ENCODE results near the gene EDRF1. TPM values are rescaled to one million over a fixed set of nuclear protein-coding genes. Genes with fewer than 3 reads are reported as not detected.

Gene EDRF1
- total RNA-seq, 1 experiment from 2014 or later: 40.5 TPM

DNA sequence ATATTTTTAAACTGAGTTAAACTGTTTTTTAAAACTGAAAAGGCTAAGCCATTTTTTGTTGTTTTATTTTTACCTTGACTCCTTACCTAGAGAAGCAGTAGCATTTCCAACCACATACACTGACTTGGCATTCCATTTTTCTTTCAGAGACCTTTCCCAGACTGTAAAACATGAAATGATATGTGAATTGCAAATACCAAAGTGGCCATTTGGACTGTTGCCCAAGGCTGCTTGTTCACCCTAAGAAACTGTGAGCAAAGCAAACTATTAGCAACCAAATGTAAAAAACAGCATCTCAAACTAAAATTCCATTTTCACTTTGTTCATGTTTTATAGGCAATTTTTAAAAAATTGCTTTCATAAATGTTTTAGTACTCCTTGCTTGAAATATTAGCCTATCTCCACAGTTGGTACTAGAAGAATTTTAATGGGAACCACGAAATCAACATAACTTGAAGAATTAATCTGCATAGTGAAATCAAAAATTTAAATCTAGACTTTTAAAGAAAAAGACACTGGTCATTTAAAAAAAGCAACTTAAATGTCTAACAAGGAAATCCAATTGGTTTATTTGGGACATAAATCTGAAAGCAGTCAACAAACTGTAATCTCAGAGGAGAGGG, 92.7 kb downstream of the EDRF1 start:
- Histone ChIP-seq H3K9me3 (ENCODE audit: low read depth, low read length, poor library complexity, severe bottlenecking) (no peaks in the 10 kb centered on the region), H3K27me3 (replicated peaks; ENCODE audit: insufficient read depth, low read depth, low read length, poor library complexity) (no peaks in the 10 kb centered on the region), H3K27ac (ENCODE audit: low read depth, low read length, poor library complexity, severe bottlenecking) (no peak overlapping the region), H3K4me3 (ENCODE audit: low read depth, low read length, poor library complexity, severe bottlenecking) (no peak overlapping the region), H3K4me1 (ENCODE audit: insufficient read depth, low read length, poor library complexity, severe bottlenecking) (peaks cover 4% of the 10 kb centered on the region), H3K36me3 (ENCODE audit: insufficient read depth, low read length, poor library complexity, severe bottlenecking) (peaks cover 28% of the 10 kb centered on the region)
- DNase-seq (ENCODE audit: low spot score): no peak
- BruUV-seq (replicated peaks): no TSS peak
- ChIA-PET CTCF (no interaction called here), POLR2A (ENCODE audit: low non-redundant PET) (no interaction called here)
- intact Hi-C loops (cut with micrococcal nuclease; ENCODE audit: unreplicated experiment): no loop called here
- TF ChIP-seq, protein P1, sequence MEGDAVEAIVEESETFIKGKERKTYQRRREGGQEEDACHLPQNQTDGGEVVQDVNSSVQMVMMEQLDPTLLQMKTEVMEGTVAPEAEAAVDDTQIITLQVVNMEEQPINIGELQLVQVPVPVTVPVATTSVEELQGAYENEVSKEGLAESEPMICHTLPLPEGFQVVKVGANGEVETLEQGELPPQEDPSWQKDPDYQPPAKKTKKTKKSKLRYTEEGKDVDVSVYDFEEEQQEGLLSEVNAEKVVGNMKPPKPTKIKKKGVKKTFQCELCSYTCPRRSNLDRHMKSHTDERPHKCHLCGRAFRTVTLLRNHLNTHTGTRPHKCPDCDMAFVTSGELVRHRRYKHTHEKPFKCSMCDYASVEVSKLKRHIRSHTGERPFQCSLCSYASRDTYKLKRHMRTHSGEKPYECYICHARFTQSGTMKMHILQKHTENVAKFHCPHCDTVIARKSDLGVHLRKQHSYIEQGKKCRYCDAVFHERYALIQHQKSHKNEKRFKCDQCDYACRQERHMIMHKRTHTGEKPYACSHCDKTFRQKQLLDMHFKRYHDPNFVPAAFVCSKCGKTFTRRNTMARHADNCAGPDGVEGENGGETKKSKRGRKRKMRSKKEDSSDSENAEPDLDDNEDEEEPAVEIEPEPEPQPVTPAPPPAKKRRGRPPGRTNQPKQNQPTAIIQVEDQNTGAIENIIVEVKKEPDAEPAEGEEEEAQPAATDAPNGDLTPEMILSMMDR (conservative IDR thresholded peaks at IDR 0.05; ENCODE audit: low read depth, low read length): no peak
- no peak for TF ChIP-seq EZH2 (IDR thresholded peaks at IDR 0.05; ENCODE audit: borderline replicate concordance, low read depth, low read length, poor library complexity, severe bottlenecking)

Other genes with a start within 250 kb of the EDRF1 start
- gene TEX36, start 36.5 kb upstream of the EDRF1 start, total RNA-seq (2021): 0.61 and 1.3 TPM in 2 replicates
- not detected in 2 replicates for gene MMP21, start 56.1 kb downstream of the EDRF1 start, total RNA-seq (2021)
- gene UROS, start 103.5 kb downstream of the EDRF1 start, total RNA-seq (2021): 65.6 and 70.7 TPM in 2 replicates
- 95.9 and 113 TPM in 2 replicates for gene BCCIP, start 103.8 kb downstream of the EDRF1 start, total RNA-seq (2021)
- gene DHX32, start 161.6 kb downstream of the EDRF1 start, total RNA-seq (2021): 36.2 and 45.4 TPM in 2 replicates
- gene FANK1, start 176.9 kb downstream of the EDRF1 start, total RNA-seq (2021): 0.83 and 1.4 TPM in 2 replicates

Data from A673 (cell line).